DND-41 (cell line): ENCODE data around the gene MMP2.

Experiments
- CTCF ChIP-seq: IDR thresholded peaks from 2 replicates; pipeline ENCODE4 v1.5.1; 2012; ENCODE audit warnings: borderline replicate concordance, low read length, moderate library complexity, mild to moderate bottlenecking; ENCODE audit not compliant: poor library complexity, severe bottlenecking; ENCODE audit errors: extremely low read depth
- EZH2 ChIP-seq: IDR thresholded peaks from 3 replicates; pipeline ENCODE4 v1.6.1; 2012; ENCODE audit warnings: borderline replicate concordance, low read depth, mild to moderate bottlenecking, moderate library complexity, low read length, inconsistent platforms; ENCODE audit not compliant: severe bottlenecking

GRCh38 chr16:55476625-55477533 is 2.1 kb upstream of the MMP2 start:
- TF ChIP-seq EZH2 (no peak), CTCF (no peak)
